ENCODE results near the gene PRDX6. TPM values are rescaled to one million over a fixed set of nuclear protein-coding genes. Genes with fewer than 3 reads are reported as not detected.

PRDX6 gene
- total and polyA plus RNA-seq, 2 of the 8 experiments (the other 6 are each of a cell fraction or from before 2014, with no cell fraction given) = 348 to 677 TPM

- TF ChIP-seq KDM4A (IDR thresholded peaks at IDR 0.05; ENCODE audit: low read depth, low read length, severe bottlenecking) = no peak
- no peak for TF ChIP-seq CREB1 (IDR thresholded peaks at IDR 0.05)
- TF ChIP-seq PHF8 (conservative IDR thresholded peaks at IDR 0.05; ENCODE audit: low read depth, low read length) = no peak
- TF ChIP-seq CTBP2 (IDR thresholded peaks at IDR 0.05; ENCODE audit: borderline replicate concordance, insufficient read depth, insufficient read length, low read length) = no peak
Measured at GRCh38 chr1:173525926-173526325, 48.8 kb downstream of the PRDX6 start (continued).

Data from H1 (cell line).